ENCODE results near the gene PRR29.

The PRR29 gene

GRCh38 chr17:63969278-63969677 lies 28.9 kb upstream of the PRR29 start:
- no peaks in the 10 kb centered on the region for H3K27me3 ChIP-seq (ENCODE audit: insufficient read depth, low read length)
- H3K27ac ChIP-seq (ENCODE audit: low read depth, low read length, poor library complexity, severe bottlenecking) = no peak overlapping the region
- H3K4me1 ChIP-seq (ENCODE audit: insufficient read depth, low read length, severe bottlenecking) = no peaks in the 10 kb centered on the region
- TF ChIP-seq, protein P1, sequence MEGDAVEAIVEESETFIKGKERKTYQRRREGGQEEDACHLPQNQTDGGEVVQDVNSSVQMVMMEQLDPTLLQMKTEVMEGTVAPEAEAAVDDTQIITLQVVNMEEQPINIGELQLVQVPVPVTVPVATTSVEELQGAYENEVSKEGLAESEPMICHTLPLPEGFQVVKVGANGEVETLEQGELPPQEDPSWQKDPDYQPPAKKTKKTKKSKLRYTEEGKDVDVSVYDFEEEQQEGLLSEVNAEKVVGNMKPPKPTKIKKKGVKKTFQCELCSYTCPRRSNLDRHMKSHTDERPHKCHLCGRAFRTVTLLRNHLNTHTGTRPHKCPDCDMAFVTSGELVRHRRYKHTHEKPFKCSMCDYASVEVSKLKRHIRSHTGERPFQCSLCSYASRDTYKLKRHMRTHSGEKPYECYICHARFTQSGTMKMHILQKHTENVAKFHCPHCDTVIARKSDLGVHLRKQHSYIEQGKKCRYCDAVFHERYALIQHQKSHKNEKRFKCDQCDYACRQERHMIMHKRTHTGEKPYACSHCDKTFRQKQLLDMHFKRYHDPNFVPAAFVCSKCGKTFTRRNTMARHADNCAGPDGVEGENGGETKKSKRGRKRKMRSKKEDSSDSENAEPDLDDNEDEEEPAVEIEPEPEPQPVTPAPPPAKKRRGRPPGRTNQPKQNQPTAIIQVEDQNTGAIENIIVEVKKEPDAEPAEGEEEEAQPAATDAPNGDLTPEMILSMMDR (IDR thresholded peaks at IDR 0.05; ENCODE audit: low read length) = no peak
- TF ChIP-seq EZH2 (IDR thresholded peaks at IDR 0.05; ENCODE audit: borderline replicate concordance, low read length) = no peak
- no peak overlapping the region for H3K4me2 ChIP-seq (ENCODE audit: low read length)
- H3K9me2 ChIP-seq (ENCODE audit: low read depth, low read length) = no peaks in the 10 kb centered on the region
- H3K9me3 ChIP-seq (ENCODE audit: low read length) = no peaks in the 10 kb centered on the region
- H3K9ac ChIP-seq (ENCODE audit: low read length) = no peak overlapping the region
- H3F3A ChIP-seq (ENCODE audit: insufficient read depth, low read length) = no peaks in the 10 kb centered on the region
- no peak overlapping the region for H3K4me3 ChIP-seq (ENCODE audit: low read depth, low read length, poor library complexity, severe bottlenecking)
- no peaks in the 10 kb centered on the region for H4K20me1 ChIP-seq (ENCODE audit: insufficient read depth, low read length)
- no peak overlapping the region for H2AFZ ChIP-seq (ENCODE audit: low read length)
- H3K79me2 ChIP-seq (ENCODE audit: insufficient read depth, low read length) = no peaks in the 10 kb centered on the region
- no peaks in the 10 kb centered on the region for H3K36me3 ChIP-seq (ENCODE audit: insufficient read depth, low read length)

DNA sequence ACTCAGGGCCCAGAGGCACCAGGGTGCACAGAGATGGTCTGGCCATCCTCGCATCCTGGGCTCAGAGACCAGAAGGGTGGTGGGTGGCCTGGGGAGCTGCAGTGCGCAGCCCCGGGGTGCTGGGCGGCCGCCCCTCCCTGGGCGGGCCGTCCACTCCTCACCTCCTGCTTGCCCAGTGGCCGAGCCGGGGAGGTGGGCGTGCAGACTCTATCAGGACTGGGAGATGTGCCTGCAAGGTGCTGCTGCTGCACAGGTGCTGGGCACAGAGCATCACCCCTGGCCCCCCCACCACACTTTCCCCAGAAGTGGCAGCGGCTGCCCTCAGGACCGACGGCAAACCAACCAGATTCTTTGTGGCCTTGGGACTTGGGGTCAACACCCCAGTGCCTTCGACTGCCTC lies 25.4 kb upstream of the PRR29 start, which contains the start of gene SCN4A:
SCN4A (minus strand) TSS at position 123 of the 400 bp plus-strand sequence; CDS start at position 46, 77 bp downstream.
- Histone ChIP-seq H3K9ac (ENCODE audit: low read length) (no peak within 1 kb of the TSS), H3K4me1 (ENCODE audit: insufficient read depth, low read length, severe bottlenecking) (no peaks in the 10 kb centered on the region), H3K4me3 (ENCODE audit: low read depth, low read length, poor library complexity, severe bottlenecking) (no peak within 1 kb of the TSS), H3K4me2 (ENCODE audit: low read length) (no peak within 1 kb of the TSS), H2AFZ (ENCODE audit: low read length) (no peak within 1 kb of the TSS), H3F3A (ENCODE audit: insufficient read depth, low read length) (no peaks in the 10 kb centered on the region), H3K27ac (ENCODE audit: low read depth, low read length, poor library complexity, severe bottlenecking) (no peak within 1 kb of the TSS), H4K20me1 (ENCODE audit: insufficient read depth, low read length) (no peaks in the 10 kb centered on the region), H3K9me2 (ENCODE audit: low read depth, low read length) (no peaks in the 10 kb centered on the region), H3K79me2 (ENCODE audit: insufficient read depth, low read length) (no peaks in the 10 kb centered on the region), H3K27me3 (ENCODE audit: insufficient read depth, low read length) (peaks cover 5% of the 10 kb centered on the region; the same call in 1 of the 2 replicates), H3K9me3 (ENCODE audit: low read length) (no peaks in the 10 kb centered on the region), H3K36me3 (ENCODE audit: insufficient read depth, low read length) (no peaks in the 10 kb centered on the region)
- TF ChIP-seq, protein P1 (IDR thresholded peaks at IDR 0.05; ENCODE audit: low read length) = no peak
- TF ChIP-seq EZH2 (IDR thresholded peaks at IDR 0.05; ENCODE audit: borderline replicate concordance, low read length) = no peak

GRCh38 chr17:63973247-63973646 lies 24.9 kb upstream of the PRR29 start:
- no peaks in the 10 kb centered on the region for H3K9me3 ChIP-seq (ENCODE audit: low read length)
- no peaks in the 10 kb centered on the region for H3K4me1 ChIP-seq (ENCODE audit: insufficient read depth, low read length, severe bottlenecking)
- no peaks in the 10 kb centered on the region for H3F3A ChIP-seq (ENCODE audit: insufficient read depth, low read length)
- H3K36me3 ChIP-seq (ENCODE audit: insufficient read depth, low read length) = no peaks in the 10 kb centered on the region
- TF ChIP-seq EZH2 (IDR thresholded peaks at IDR 0.05; ENCODE audit: borderline replicate concordance, low read length) = no peak
- TF ChIP-seq, protein P1 (IDR thresholded peaks at IDR 0.05; ENCODE audit: low read length) = no peak
- no peaks in the 10 kb centered on the region for H4K20me1 ChIP-seq (ENCODE audit: insufficient read depth, low read length)
- H3K27ac ChIP-seq (ENCODE audit: low read depth, low read length, poor library complexity, severe bottlenecking) = no peak overlapping the region
- H3K79me2 ChIP-seq (ENCODE audit: insufficient read depth, low read length) = no peaks in the 10 kb centered on the region
- no peak overlapping the region for H3K4me3 ChIP-seq (ENCODE audit: low read depth, low read length, poor library complexity, severe bottlenecking)
- no peaks in the 10 kb centered on the region for H3K9me2 ChIP-seq (ENCODE audit: low read depth, low read length)
- no peak overlapping the region for H3K9ac ChIP-seq (ENCODE audit: low read length)
- no peak overlapping the region for H3K4me2 ChIP-seq (ENCODE audit: low read length)
- peaks cover 5% of the 10 kb centered on the region; the same call in 1 of the 2 replicates for H3K27me3 ChIP-seq (ENCODE audit: insufficient read depth, low read length)
- no peak overlapping the region for H2AFZ ChIP-seq (ENCODE audit: low read length)
